GM19395 (cell line): ENCODE data around the gene CCDC92B.
"Not testable (repeated sequence)": the region's sequence is repeated elsewhere in the genome, so short reads cannot be mapped to it uniquely, and the experiment has no call there.

Experiments
- ATAC-seq: cut with Tn5 transposase; IDR thresholded peaks from one replicate; pipeline ENCODE4 v1.9.1; 2021; ENCODE audit warnings: mild to moderate bottlenecking, moderate library complexity; ENCODE audit not compliant: unreplicated experiment

Gene CCDC92B

DNA sequence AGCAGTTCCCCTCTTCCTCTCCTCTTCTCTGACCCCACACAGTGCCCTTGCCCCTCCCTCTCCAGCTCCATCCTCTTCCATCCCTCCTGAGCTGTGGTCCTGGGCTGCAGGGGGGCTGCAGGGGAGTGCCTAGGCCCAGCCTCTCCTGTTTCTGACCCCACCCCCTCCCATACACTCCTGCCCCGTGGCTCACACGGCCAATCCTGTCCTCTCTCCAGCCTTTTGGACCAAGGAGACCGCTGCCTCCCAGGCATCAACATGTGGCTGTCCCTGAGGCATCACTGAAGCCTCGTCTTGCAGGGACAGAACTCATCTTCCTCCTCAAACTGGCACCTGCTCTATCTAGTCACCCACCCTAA lies 44.6 kb downstream of the CCDC92B start:
- no peak for ATAC-seq

GRCh38 chr17:2704031-2704889 lies 45.2 kb downstream of the CCDC92B start:
- ATAC-seq = no peak

DNA sequence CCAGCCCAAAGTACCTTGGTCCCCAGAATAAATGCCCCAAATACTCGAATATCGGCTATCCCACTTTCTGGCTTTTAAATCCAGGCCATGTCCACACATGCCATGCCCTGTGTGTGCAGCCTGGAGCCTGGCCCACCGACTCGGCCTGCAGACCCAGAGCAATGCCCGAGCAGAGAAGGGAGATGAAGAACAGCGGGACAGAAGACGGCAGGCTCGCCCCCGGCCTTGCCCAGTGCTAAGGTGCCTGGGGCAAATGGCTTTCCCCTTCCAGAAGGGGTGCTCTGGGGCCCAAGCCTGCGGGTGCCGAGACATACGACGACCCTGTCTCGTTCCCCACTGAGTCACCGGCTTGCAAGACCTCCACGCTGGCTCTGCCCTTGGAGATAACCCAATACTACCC lies 45.8 kb downstream of the CCDC92B start:
- no peak for ATAC-seq

GRCh38 chr17:2703181-2703580 lies 46.3 kb downstream of the CCDC92B start:
- ATAC-seq = no peak

GRCh38 chr17:2701996-2702741 lies 47.3 kb downstream of the CCDC92B start:
- ATAC-seq = no peak

DNA sequence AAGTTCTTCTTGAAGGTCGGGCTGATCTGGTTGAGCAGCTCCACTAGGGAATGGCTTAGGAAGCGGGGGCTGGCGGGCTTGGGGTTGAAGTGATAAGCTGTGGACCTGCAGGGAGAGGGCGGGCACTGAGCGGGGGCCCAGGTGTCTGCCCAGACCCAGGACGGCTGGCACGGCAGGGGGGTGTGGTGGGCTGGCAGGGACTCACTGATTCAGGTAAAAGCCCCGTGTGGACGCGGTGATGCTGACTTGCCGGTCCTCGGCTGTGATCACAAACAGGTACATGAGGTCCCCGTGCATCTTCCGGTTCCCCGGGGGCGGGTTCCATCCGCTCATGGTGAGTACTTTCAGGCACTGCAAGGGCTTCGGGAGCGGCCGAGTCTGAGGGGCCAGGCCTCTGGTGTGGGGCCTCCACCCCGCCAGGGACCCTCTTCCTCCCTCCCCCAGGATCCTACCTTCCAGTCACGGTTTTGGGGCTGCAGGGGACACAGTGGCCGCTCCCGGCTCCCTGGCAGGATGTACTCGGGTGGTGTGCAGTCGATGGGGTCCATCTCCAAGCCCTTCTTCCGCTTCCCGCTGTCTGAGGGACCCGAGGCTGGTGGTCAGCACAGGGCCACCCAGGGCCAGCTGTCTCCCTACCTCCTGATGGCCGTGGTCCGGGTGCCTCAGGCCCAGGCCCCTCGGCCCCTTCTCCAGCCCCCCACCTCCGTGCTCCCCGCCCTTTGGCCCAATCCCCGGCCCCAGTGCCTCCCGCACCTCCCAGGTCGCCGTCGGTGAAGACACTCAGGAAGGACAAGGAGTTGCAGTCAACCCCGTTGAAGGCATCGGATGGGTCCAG lies 48.1 kb downstream of the CCDC92B start:
- ATAC-seq = no peak

DNA sequence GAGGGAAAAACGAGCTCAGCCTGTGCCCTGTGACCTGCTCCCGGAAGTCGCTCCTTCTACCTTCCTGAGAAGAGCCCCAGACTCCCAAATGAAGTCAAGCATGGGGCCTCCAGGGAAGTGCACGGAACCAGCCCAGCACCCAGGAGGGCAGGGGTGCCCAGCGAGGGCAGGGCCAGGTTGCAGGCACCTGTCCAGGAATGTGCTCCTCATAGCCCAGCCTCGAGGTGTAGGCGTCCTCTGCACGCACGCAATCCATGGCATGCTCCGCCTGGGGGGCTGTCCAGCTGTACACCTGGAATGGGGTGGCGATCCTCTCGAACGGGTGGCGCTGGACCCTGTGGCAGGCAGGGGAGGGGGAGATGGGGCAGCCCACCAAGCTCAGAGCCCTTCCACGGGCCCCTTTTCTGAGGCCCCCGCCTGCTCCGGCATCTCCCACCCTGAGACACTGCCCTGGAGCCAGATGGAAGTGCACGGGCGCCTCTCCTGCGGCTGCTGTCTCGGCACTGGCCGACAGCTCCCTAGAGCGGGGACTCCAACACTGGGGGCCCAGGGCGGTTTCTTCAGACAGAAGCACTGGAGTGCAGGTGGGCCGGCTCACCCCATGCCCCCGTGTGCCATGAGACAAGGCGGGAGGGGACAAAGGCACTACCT lies 48.8 kb downstream of the CCDC92B start:
- ATAC-seq = no peak

DNA sequence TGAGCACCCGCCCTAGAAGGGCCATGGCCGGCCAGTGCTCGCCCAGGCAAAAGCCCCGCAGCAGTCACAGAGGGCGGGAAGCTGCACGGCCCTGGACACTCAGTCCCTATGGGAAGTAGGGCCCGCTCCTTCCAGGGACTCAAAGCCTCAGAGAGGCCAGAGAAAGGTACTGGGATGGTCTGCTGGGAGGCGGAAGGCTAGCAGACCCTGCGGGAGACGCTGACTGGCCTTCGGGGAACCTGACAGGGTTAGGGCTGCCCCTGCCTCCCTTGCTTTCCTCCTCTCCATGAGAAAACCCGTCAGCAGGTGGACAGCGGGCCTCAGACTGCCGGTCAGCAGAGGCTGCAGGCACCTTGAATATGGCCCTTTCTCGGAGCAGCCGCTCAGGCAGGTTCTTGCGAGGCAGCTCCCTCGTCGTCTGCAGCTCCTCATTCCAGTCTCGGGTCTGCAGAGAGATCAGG lies 49.4 kb downstream of the CCDC92B start:
- ATAC-seq = no peak

DNA sequence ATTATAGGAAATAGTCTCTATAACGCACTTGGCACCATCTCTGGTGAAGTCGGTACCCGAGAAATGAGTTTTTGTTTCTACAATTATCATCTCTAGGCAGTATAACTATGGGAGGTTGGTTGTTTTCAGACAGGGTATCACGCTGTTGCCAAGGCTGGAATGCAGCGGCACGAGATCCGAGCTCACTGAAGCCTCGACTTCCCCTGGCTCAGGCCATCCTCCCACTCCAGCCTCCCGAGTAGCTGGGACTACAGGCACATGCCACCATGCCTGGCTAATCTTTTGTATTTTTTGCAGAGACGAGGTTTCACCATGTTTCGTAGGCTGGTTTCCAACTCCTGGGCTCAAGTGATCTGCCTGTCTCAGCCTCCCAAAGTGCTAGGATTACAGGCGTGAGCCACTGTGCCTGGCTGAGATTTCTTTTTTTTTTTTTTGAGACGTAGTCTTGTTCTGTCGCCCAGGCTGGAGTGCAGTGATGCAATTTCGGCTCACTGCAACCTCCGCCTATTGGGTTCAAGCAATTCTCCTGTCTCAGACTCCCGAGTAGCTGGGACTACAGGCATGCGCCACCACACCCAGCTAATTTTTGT lies 50.1 kb downstream of the CCDC92B start:
- not testable (repeated sequence) for ATAC-seq

- no peak for ATAC-seq
Observed at GRCh38 chr17:2697611-2698162, 51.8 kb downstream of the CCDC92B start.

- no peak for ATAC-seq
Observed at GRCh38 chr17:2695961-2696760, 53.3 kb downstream of the CCDC92B start.

DNA sequence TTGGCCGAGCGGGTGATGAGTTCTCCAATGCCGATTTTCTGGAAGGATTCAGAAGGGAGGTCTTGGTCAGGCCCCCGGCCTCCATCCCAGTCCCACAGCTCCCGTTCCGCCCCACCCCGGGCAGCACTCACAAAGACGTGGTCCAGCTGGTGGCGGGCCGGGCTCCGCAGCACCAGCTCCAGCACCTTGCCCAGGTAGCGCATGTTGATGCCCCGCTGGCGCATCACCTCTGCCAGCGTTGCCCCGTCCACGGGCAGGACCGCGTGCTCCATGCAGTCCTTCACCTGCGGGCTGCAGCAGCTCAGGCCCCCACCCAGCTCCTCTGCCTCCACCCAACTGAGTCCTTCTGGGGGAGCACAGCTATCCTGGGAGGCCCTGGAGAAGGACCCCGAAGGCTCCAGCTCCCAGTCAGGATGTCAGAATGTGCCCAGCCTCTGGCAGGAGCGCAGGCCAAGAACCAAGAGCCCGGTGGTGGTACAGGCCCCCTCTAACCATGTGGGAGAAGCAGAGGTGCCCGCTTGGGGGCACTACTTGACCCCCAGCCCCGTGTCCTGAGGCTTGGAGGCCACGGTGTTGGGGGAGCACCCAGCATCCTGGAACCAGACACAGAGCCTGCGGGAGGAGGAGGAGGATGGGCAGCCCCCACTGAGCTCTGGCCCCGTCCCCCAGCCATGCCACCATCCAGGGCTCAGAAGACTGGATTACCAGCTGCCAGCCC lies 54.0 kb downstream of the CCDC92B start:
- ATAC-seq = no peak

- no peak for ATAC-seq
Observed at GRCh38 chr17:2694381-2695242, 54.8 kb downstream of the CCDC92B start.

GRCh38 chr17:2693561-2694380 lies 55.7 kb downstream of the CCDC92B start:
- ATAC-seq = no peak

DNA sequence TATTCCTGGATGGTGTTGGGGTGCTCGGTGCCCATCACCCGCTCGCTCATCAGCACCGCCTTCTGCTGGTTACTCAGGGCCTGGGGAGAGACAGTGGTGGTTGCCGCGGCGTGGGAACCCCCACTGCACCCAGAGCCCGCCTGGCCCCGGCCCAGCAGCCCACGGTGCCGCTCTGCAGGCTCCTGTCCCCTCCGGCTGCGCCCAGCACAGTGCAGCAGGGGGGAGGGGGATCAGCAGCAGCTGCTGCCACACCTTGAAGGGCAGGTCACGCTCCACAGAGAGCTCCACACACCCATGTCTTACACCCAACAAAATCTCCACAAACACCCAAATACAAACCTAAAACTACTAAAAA lies 56.7 kb downstream of the CCDC92B start:
- no peak for ATAC-seq

- ATAC-seq = no peak
Observed at GRCh38 chr17:2691965-2692780, 57.3 kb downstream of the CCDC92B start.
